OCI-LY3 (cell line): ENCODE data around the gene TMPRSS3.

Source experiments
- EZH2phosphoT487 ChIP-seq: fragments of 200-600 bp; shearing (Covaris generic); IDR thresholded peaks from 2 replicates; pipeline ENCODE4 v1.6.1; 2018; ENCODE audit warnings: antibody characterized with exemption, mixed run types, low read depth
- TF ChIP-seq, protein P1 (sequence below): fragments of 200-600, 300-600 bp; sonication (generic); IDR thresholded peaks from 2 replicates; pipeline ENCODE4 v1.5.1; 2014; ENCODE audit warnings: antibody characterized with exemption, low read length, low read depth

DNA sequence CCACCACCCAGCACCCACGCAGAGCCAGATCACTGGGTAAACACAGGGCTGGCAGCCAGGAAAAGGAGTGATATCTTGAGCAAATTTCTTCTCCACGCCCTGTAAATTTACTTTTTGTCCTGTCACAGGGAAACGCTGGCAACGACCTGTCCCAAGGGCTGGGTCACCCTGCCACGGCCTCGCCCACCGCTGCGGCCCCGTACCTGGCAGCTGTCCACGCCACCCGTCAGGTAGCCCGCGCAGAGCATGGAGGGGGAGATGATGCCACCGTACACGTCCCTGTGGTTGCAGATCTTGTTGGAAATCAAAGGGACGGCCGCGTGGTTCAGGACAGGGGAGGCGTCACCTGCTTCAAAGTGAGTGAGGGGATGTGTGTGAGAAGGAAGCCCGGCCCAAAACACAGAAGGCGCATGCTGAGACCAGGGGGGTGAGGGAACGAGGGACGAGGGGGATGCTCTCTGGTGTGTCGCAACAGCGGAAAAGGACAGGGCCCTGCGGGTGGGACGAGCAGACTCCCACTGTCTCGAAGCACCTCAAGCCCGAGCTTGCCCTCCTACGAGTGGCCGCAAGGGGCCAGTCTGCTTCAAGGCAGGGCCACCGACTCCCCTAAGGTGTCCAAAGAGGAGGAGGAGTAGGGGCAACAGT, 19.4 kb downstream of the TMPRSS3 start:
- TF ChIP-seq, protein P1, sequence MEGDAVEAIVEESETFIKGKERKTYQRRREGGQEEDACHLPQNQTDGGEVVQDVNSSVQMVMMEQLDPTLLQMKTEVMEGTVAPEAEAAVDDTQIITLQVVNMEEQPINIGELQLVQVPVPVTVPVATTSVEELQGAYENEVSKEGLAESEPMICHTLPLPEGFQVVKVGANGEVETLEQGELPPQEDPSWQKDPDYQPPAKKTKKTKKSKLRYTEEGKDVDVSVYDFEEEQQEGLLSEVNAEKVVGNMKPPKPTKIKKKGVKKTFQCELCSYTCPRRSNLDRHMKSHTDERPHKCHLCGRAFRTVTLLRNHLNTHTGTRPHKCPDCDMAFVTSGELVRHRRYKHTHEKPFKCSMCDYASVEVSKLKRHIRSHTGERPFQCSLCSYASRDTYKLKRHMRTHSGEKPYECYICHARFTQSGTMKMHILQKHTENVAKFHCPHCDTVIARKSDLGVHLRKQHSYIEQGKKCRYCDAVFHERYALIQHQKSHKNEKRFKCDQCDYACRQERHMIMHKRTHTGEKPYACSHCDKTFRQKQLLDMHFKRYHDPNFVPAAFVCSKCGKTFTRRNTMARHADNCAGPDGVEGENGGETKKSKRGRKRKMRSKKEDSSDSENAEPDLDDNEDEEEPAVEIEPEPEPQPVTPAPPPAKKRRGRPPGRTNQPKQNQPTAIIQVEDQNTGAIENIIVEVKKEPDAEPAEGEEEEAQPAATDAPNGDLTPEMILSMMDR, result no peak
- TF ChIP-seq EZH2phosphoT487, result no peak
